ENCODE data around the gene BBS1. TPM values are rescaled to one million over a fixed set of nuclear protein-coding genes. Genes with fewer than 3 reads are reported as not detected.

Gene BBS1
- total and polyA plus RNA-seq, 4 donors, result 4.2 to 18.5 (median 8.6) TPM

DNA sequence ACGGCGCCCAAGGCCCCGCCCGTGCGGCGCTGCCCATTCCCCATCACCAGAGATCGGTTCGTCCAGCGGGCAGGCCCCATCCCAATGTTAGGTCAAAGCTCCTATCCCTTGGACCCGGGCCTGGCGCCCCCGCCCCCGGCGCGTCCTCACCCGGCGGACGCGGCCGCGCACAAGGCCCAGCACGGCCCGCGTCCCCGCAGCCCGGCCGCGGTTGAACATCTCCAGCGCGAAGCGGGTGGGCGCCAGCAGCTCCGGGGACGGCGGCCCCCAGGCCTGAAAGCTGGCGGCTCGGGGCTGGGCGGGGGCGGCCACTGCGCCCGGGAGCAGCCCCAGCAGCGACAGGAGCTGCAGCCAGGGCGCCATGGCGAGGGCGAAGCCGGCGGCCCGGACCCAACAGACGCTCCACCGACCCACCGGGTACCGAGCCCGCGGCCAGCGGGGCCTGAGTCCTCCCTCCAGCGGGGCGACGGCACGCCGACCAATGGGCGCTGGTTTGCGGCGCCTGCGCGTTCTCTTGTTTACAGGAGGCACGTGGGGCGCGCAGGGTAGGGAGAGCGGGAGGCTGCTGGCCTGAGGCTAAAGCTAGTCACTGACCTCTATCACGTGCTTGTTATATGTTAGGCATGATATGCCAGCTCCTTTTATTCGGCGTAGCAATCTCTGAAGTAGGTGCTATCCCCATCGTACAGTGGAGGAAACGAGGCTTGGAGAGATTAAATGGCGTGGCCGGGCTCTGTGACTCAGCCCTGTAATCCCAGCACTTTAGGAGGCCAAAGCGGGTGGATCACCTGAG is 57.9 kb downstream of the BBS1 start, which contains the start of gene CTSF:
Gene CTSF (minus strand): TSS at position 483 of the 793 bp plus-strand sequence. CDS start 120 bp downstream, at position 363.
- WGBS, result 6% methylated on average over 77 of the region's 77 CpGs

GRCh38 chr11:66569076-66569475 is 58.6 kb downstream of the BBS1 start:
- no peak overlapping the region for H3K27ac ChIP-seq (ENCODE audit: low read depth in 1 of 2, low read length in 2 of 2)
- TF ChIP-seq FOXA2 (IDR thresholded peaks at IDR 0.05), result no peak
- TF ChIP-seq GABPA (IDR thresholded peaks at IDR 0.05 in 1 of 2, conservative IDR thresholded peaks at IDR 0.05 in 1 of 2), result no peak
- TF ChIP-seq, protein P1, sequence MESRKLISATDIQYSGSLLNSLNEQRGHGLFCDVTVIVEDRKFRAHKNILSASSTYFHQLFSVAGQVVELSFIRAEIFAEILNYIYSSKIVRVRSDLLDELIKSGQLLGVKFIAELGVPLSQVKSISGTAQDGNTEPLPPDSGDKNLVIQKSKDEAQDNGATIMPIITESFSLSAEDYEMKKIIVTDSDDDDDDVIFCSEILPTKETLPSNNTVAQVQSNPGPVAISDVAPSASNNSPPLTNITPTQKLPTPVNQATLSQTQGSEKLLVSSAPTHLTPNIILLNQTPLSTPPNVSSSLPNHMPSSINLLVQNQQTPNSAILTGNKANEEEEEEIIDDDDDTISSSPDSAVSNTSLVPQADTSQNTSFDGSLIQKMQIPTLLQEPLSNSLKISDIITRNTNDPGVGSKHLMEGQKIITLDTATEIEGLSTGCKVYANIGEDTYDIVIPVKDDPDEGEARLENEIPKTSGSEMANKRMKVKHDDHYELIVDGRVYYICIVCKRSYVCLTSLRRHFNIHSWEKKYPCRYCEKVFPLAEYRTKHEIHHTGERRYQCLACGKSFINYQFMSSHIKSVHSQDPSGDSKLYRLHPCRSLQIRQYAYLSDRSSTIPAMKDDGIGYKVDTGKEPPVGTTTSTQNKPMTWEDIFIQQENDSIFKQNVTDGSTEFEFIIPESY (IDR thresholded peaks at IDR 0.05), result no peak
- TF ChIP-seq MAX (IDR thresholded peaks at IDR 0.05), result no peak
- no peaks in the 10 kb centered on the region for H3K27me3 ChIP-seq (ENCODE audit: control insufficient read depth in 4 of 4, insufficient read depth in 4 of 4, low read length in 3 of 4)
- whole genome bisulfite sequencing, result 90% methylated on average over 7 of the region's 7 CpGs
- no peak overlapping the region for H3K4me3 ChIP-seq (ENCODE audit: low read depth in 1 of 3, low read length in 3 of 3)
- H3K4me1 ChIP-seq (ENCODE audit: control insufficient read depth in 4 of 4, insufficient read depth in 4 of 4, low read length in 3 of 4), result peaks cover 2 to 14% (median 8%) of the 10 kb centered on the region in 4 donors
- H3K36me3 ChIP-seq (ENCODE audit: control insufficient read depth in 4 of 4, insufficient read depth in 3 of 4, low read depth in 1 of 4, low read length in 3 of 4), result peaks cover 0 to 6% (median 0%) of the 10 kb centered on the region in 4 donors
- DNase-seq (ENCODE audit: low spot score), result no peak
- no peaks in the 10 kb centered on the region for H3K9me3 ChIP-seq (ENCODE audit: control insufficient read depth in 4 of 4, low read length in 3 of 4)
- H3K9ac ChIP-seq (ENCODE audit: low read depth in 1 of 2, low read length in 2 of 2), result no peak overlapping the region

More for the DNA sequence above, 57.9 kb downstream of the BBS1 start, which contains the start of gene CTSF:
- Histone ChIP-seq H3K4me1 (ENCODE audit: control insufficient read depth in 4 of 4, insufficient read depth in 4 of 4, low read length in 3 of 4) (peaks cover 2 to 14% (median 8%) of the 10 kb centered on the region in 4 donors), H3K4me3 (ENCODE audit: low read depth in 1 of 3, low read length in 3 of 3) (peak within 1 kb of the TSS; percentile 38 to 58 (median 48)), H3K27me3 (ENCODE audit: control insufficient read depth in 4 of 4, insufficient read depth in 4 of 4, low read length in 3 of 4) (no peaks in the 10 kb centered on the region), H3K27ac (ENCODE audit: low read depth in 1 of 2, low read length in 2 of 2) (peak within 1 kb of the TSS in 1 of 2 donors; percentile 31), H3K36me3 (ENCODE audit: control insufficient read depth in 4 of 4, insufficient read depth in 3 of 4, low read depth in 1 of 4, low read length in 3 of 4) (peaks cover 0 to 8% (median 0%) of the 10 kb centered on the region in 4 donors), H3K9ac (ENCODE audit: low read depth in 1 of 2, low read length in 2 of 2) (peak within 1 kb of the TSS in 1 of 2 donors; percentile 49), H3K9me3 (ENCODE audit: control insufficient read depth in 4 of 4, low read length in 3 of 4) (no peaks in the 10 kb centered on the region)
- peak; percentile 78 for DNase-seq (ENCODE audit: low spot score)
- TF ChIP-seq, protein P1 (IDR thresholded peaks at IDR 0.05), result no peak
- peak; percentile 65 to 70 for TF ChIP-seq RXRA (IDR thresholded peaks at IDR 0.05)
- TF ChIP-seq MAX (IDR thresholded peaks at IDR 0.05), result no peak
- peak; percentile 89 for TF ChIP-seq FOXA2 (IDR thresholded peaks at IDR 0.05)
- peak; percentile 88 for TF ChIP-seq FOXA1 (IDR thresholded peaks at IDR 0.05)

- 72% methylated on average over 5 of the region's 5 CpGs for WGBS
- Histone ChIP-seq H3K9ac (ENCODE audit: low read depth in 1 of 2, low read length in 2 of 2) (no peak overlapping the region), H3K27ac (ENCODE audit: low read depth in 1 of 2, low read length in 2 of 2) (no peak overlapping the region), H3K27me3 (ENCODE audit: control insufficient read depth in 4 of 4, insufficient read depth in 4 of 4, low read length in 3 of 4) (no peaks in the 10 kb centered on the region), H3K9me3 (ENCODE audit: control insufficient read depth in 4 of 4, low read length in 3 of 4) (no peaks in the 10 kb centered on the region), H3K36me3 (ENCODE audit: control insufficient read depth in 4 of 4, insufficient read depth in 3 of 4, low read depth in 1 of 4, low read length in 3 of 4) (peaks cover 0 to 6% (median 0%) of the 10 kb centered on the region in 4 donors), H3K4me1 (ENCODE audit: control insufficient read depth in 4 of 4, insufficient read depth in 4 of 4, low read length in 3 of 4) (peaks cover 2 to 14% (median 8%) of the 10 kb centered on the region in 4 donors), H3K4me3 (ENCODE audit: low read depth in 1 of 3, low read length in 3 of 3) (no peak overlapping the region)
- TF ChIP-seq YY1 (IDR thresholded peaks at IDR 0.05), result no peak
- TF ChIP-seq, protein P2, sequence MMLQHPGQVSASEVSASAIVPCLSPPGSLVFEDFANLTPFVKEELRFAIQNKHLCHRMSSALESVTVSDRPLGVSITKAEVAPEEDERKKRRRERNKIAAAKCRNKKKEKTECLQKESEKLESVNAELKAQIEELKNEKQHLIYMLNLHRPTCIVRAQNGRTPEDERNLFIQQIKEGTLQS (IDR thresholded peaks at IDR 0.05), result no peak
- TF ChIP-seq SP1 (IDR thresholded peaks at IDR 0.05), result no peak
- no peak for TF ChIP-seq NR2F2 (IDR thresholded peaks at IDR 0.05)
- no peak for TF ChIP-seq HNF4A (conservative IDR thresholded peaks at IDR 0.05)
- no peak for TF ChIP-seq HNF4G (IDR thresholded peaks at IDR 0.05)
- TF ChIP-seq EGR1 (IDR thresholded peaks at IDR 0.05; ENCODE audit: low read depth in 2 of 2), result no peak
- TF ChIP-seq CTCF (IDR thresholded peaks at IDR 0.05; ENCODE audit: low read depth, low read length, missing input control), result no peak
- DNase-seq (ENCODE audit: low spot score), result no peak
These were observed 59.8 kb downstream of the BBS1 start for GRCh38 chr11:66570079-66570849.
